GM21737 (cell line): ENCODE data around the gene PSPH.
"Not testable (repeated sequence)": the region's sequence is repeated elsewhere in the genome, so short reads cannot be mapped to it uniquely, and the experiment has no call there.

Experiments
- ATAC-seq: cut with Tn5 transposase; IDR thresholded peaks from one replicate; pipeline ENCODE4 v1.9.1; 2021; ENCODE audit warnings: mild to moderate bottlenecking, moderate library complexity; ENCODE audit not compliant: unreplicated experiment

Gene PSPH

GRCh38 chr7:56063500-56063881 is 12.2 kb upstream of the PSPH start:
- no peak for ATAC-seq

GRCh38 chr7:56062382-56062781 is 11.1 kb upstream of the PSPH start:
- no peak for ATAC-seq

GRCh38 chr7:56053993-56054392 is 2.7 kb upstream of the PSPH start:
- no peak for ATAC-seq

- ATAC-seq, result no peak
Observed at GRCh38 chr7:56053379-56053778, 2.1 kb upstream of the PSPH start.

GRCh38 chr7:56051053-56051338 is 248 bp downstream of the PSPH start:
- ATAC-seq, result no peak

GRCh38 chr7:56048763-56049162 is 2.5 kb downstream of the PSPH start:
- not testable (repeated sequence) for ATAC-seq

GRCh38 chr7:56048245-56048644 is 3.0 kb downstream of the PSPH start:
- ATAC-seq, result no peak

- not testable (repeated sequence) for ATAC-seq
Observed at GRCh38 chr7:56047446-56048116, 3.7 kb downstream of the PSPH start.

- ATAC-seq, result no peak
Observed at GRCh38 chr7:56046721-56047445, 4.4 kb downstream of the PSPH start.

GRCh38 chr7:56045758-56046157 is 5.5 kb downstream of the PSPH start:
- not testable (repeated sequence) for ATAC-seq

GRCh38 chr7:56040730-56041129 is 10.5 kb downstream of the PSPH start:
- ATAC-seq, result no peak

- peak; percentile 98 for ATAC-seq
Observed at GRCh38 chr7:56033671-56034432, 17.4 kb downstream of the PSPH start.

- not testable (repeated sequence) for ATAC-seq
Observed at GRCh38 chr7:56032578-56032977, 18.7 kb downstream of the PSPH start.

GRCh38 chr7:56031556-56031955 is 19.7 kb downstream of the PSPH start:
- not testable (repeated sequence) for ATAC-seq

GRCh38 chr7:56030340-56030739 is 20.9 kb downstream of the PSPH start:
- no peak for ATAC-seq

- no peak for ATAC-seq
Observed at GRCh38 chr7:56028942-56029630, 22.2 kb downstream of the PSPH start.

- no peak for ATAC-seq
Observed at GRCh38 chr7:56026538-56026937, 24.7 kb downstream of the PSPH start.

GRCh38 chr7:56023500-56023899 is 27.7 kb downstream of the PSPH start:
- no peak for ATAC-seq

GRCh38 chr7:56019501-56019900 is 31.7 kb downstream of the PSPH start:
- no peak for ATAC-seq

- not testable (repeated sequence) for ATAC-seq
Observed at GRCh38 chr7:56017015-56017414, 34.2 kb downstream of the PSPH start.

- ATAC-seq, result no peak
Observed at GRCh38 chr7:56009695-56010094, 41.5 kb downstream of the PSPH start.
